CD14-positive monocyte (primary cell): ENCODE data around the gene ZFHX3. TPM values are rescaled to one million over a fixed set of nuclear protein-coding genes. Genes with fewer than 3 reads are reported as not detected.

Experiments used
- DNase-seq, 3 donors: peaks; one replicate each; pipeline ENCODE4 v3.0.0-alpha.2; 2011 to 2022
- H2AFZ ChIP-seq: 2 replicates; pipeline ENCODE4 v1.6.0; 2012; ENCODE audit warnings: mild to moderate bottlenecking, low read depth, low read length, inconsistent platforms; ENCODE audit not compliant: insufficient read depth, poor library complexity, severe bottlenecking
- H3K27ac ChIP-seq, 2 donors: 1 replicate in 1 of 2; 2 replicates in 1 of 2; pipeline ENCODE4 v1.5.1; 2012 to 2013; ENCODE audit warnings: low read length in 2 of 2, control low read depth in 1 of 2, inconsistent platforms in 1 of 2, low read depth in 1 of 2, mild to moderate bottlenecking in 1 of 2
- H3K27me3 ChIP-seq, 2 donors: one replicate each; pipeline versions ENCODE4 v1.6.0 to v1.6.1; 2011 to 2013; ENCODE audit warnings: low read length in 2 of 2; ENCODE audit not compliant: control insufficient read depth in 2 of 2, insufficient read depth in 2 of 2
- H3K36me3 ChIP-seq, 2 donors: replicated peaks in 1 of 2; 1 replicate in 1 of 2; 2 replicates in 1 of 2; pipeline versions ENCODE4 v1.5.1 to v1.6.1; 2012 to 2013; ENCODE audit warnings: low read length in 2 of 2, control low read depth in 1 of 2, inconsistent platforms in 1 of 2, mild to moderate bottlenecking in 1 of 2; ENCODE audit not compliant: insufficient read depth in 2 of 2, control insufficient read depth in 1 of 2
- H3K4me1 ChIP-seq, 2 donors: 1 replicate in 1 of 2; 2 replicates in 1 of 2; pipeline versions ENCODE4 v1.5.1 to v1.6.1; 2012 to 2013; ENCODE audit warnings: low read length in 2 of 2, control low read depth in 1 of 2, inconsistent platforms in 1 of 2, mild to moderate bottlenecking in 1 of 2, moderate library complexity in 1 of 2; ENCODE audit not compliant: insufficient read depth in 2 of 2, control insufficient read depth in 1 of 2
- H3K4me2 ChIP-seq: replicated peaks from 2 replicates; pipeline ENCODE3; 2012; ENCODE audit warnings: low read length, moderate library complexity, mild to moderate bottlenecking; ENCODE audit not compliant: poor library complexity, severe bottlenecking; ENCODE audit errors: extremely low read depth
- H3K4me3 ChIP-seq, 3 experiments: fragments of 200-600 bp in 1 of 3; sonication (generic) in 1 of 3; replicated peaks in 1 of 3; 1 replicate in 2 of 3; 2 replicates in 1 of 3; pipeline ENCODE4 v1.5.1; 2011 to 2013; ENCODE audit warnings: low read length in 3 of 3, mild to moderate bottlenecking in 3 of 3, control low read depth in 2 of 3, low read depth in 2 of 3, inconsistent platforms in 1 of 3, moderate library complexity in 1 of 3
- H3K79me2 ChIP-seq: 2 replicates; pipeline ENCODE4 v1.6.0; 2012; ENCODE audit warnings: mild to moderate bottlenecking, control low read depth, inconsistent platforms, low read length, moderate library complexity; ENCODE audit not compliant: insufficient read depth
- H3K9ac ChIP-seq: 2 replicates; pipeline ENCODE4 v1.6.0; 2017; ENCODE audit warnings: low read length, mild to moderate bottlenecking; ENCODE audit not compliant: insufficient read depth, poor library complexity, severe bottlenecking
- H3K9me3 ChIP-seq, 2 donors: replicated peaks in 1 of 2; 1 replicate in 1 of 2; 2 replicates in 1 of 2; pipeline versions ENCODE4 v1.5.1 to v1.6.1; 2012 to 2013; ENCODE audit warnings: low read length in 2 of 2, control low read depth in 1 of 2; ENCODE audit not compliant: control insufficient read depth in 1 of 2, insufficient read depth in 1 of 2
- H4K20me1 ChIP-seq: 2 replicates; pipeline ENCODE4 v1.6.0; 2012; ENCODE audit warnings: mild to moderate bottlenecking, low read length, control low read depth, moderate library complexity; ENCODE audit not compliant: insufficient read depth
- H3K27ac Mint-ChIP-seq, 7 donors: one replicate each; pipeline ENCODE4 v1.8.0; 2020; ENCODE audit warnings: mild to moderate bottlenecking in 7 of 7, mixed read lengths in 7 of 7, moderate library complexity in 6 of 7, inconsistent platforms in 2 of 7
- H3K27me3 Mint-ChIP-seq, 3 donors: one replicate each; pipeline ENCODE4 v1.8.0; 2021 to 2022; ENCODE audit warnings: low read depth in 3 of 3, mild to moderate bottlenecking in 3 of 3, mixed read lengths in 3 of 3, moderate library complexity in 3 of 3, inconsistent platforms in 1 of 3
- H3K36me3 Mint-ChIP-seq, 2 donors: one replicate each; pipeline ENCODE4 v1.8.0; 2020; ENCODE audit warnings: mixed read lengths in 2 of 2, inconsistent platforms in 1 of 2, mild to moderate bottlenecking in 1 of 2
- H3K4me1 Mint-ChIP-seq: one replicate; pipeline ENCODE4 v1.8.0; 2020; ENCODE audit warnings: mild to moderate bottlenecking, mixed read lengths
- H3K4me3 Mint-ChIP-seq, 2 donors: one replicate each; pipeline ENCODE4 v1.8.0; 2020; ENCODE audit warnings: mild to moderate bottlenecking in 2 of 2, mixed read lengths in 2 of 2, moderate library complexity in 1 of 2
- H3K9me3 Mint-ChIP-seq, 7 donors: one replicate each; pipeline ENCODE4 v1.8.0; 2020 to 2022; ENCODE audit warnings: mixed read lengths in 7 of 7, mild to moderate bottlenecking in 6 of 7, moderate library complexity in 6 of 7, inconsistent platforms in 2 of 7
- WGBS: methylation state at CpG from one replicate; pipeline ENCODE4 v1.1.5; 2013; ENCODE audit warnings: missing lambda C conversion rate; ENCODE audit not compliant: insufficient coverage; 5-methylcytosine and 5-hydroxymethylcytosine counted together
- intact Hi-C, 2 donors: fragments of 100-400 bp; cut with micrococcal nuclease; formaldehyde crosslinking; loops; one replicate each; pipeline versions ENCODE4 v1.15.0 to v1.15.1; 2023
- polyA plus RNA-seq, 3 donors: library from polyadenylated mRNA; depleted of rRNA in 1 of 3; unstranded in 2 of 3; stranded (reverse) in 1 of 3; fragments of 300-500 nt in 2 of 3; fragments of >200 nt in 1 of 3; fragmentation: Illumina TruSeq in 2 of 3; gene quantifications; 1 replicate in 2 of 3; 2 replicates in 1 of 3; pipeline ENCODE4 v1.2.3, GENCODE V29; 2012 to 2021
- TF ChIP-seq, protein P1 (sequence below): fragments of 200-600 bp; IDR thresholded peaks from one replicate; pipeline ENCODE4 v1.8.0; 2022; ENCODE audit warnings: antibody characterized with exemption, mild to moderate bottlenecking

ZFHX3 gene
- polyA plus RNA-seq, 3 donors: 0.42 to 4.2 (median 0.43) TPM

GRCh38 chr16:72956124-72957064, 91.5 kb downstream of the ZFHX3 start:
- Mint-ChIP-seq H3K27ac (no peak overlapping the region), H3K36me3 (peaks cover 33% of the 10 kb centered on the region in 2 donors), H3K27me3 (peaks cover 0 to 6% (median 1%) of the 10 kb centered on the region in 3 donors), H3K9me3 (peaks cover 1 to 13% (median 9%) of the 10 kb centered on the region in 7 donors), H3K4me3 (no peak overlapping the region), H3K4me1 (no peaks in the 10 kb centered on the region)
- Histone ChIP-seq H3K27ac (no peak overlapping the region), H3K9me3 (peaks cover 0 to 7% of the 10 kb centered on the region in 2 donors), H3K79me2 (no peaks in the 10 kb centered on the region), H3K4me2 (no peak overlapping the region), H2AFZ (no peak overlapping the region), H3K27me3 (no peaks in the 10 kb centered on the region), H3K36me3 (peaks cover 11 to 26% of the 10 kb centered on the region in 2 donors), H3K9ac (no peak overlapping the region), H3K4me3 (no peak overlapping the region), H3K4me1 (no peaks in the 10 kb centered on the region), H4K20me1 (peaks cover 32% of the 10 kb centered on the region)
- intact Hi-C loops: loop anchor here in 1 of 2 donors (10.0 kb wide), 1 partner anchor 122 kb away; no protein-coding TSS in a partner anchor
- 98% methylated on average over 11 of the region's 14 CpGs for WGBS
- TF ChIP-seq, protein P1, sequence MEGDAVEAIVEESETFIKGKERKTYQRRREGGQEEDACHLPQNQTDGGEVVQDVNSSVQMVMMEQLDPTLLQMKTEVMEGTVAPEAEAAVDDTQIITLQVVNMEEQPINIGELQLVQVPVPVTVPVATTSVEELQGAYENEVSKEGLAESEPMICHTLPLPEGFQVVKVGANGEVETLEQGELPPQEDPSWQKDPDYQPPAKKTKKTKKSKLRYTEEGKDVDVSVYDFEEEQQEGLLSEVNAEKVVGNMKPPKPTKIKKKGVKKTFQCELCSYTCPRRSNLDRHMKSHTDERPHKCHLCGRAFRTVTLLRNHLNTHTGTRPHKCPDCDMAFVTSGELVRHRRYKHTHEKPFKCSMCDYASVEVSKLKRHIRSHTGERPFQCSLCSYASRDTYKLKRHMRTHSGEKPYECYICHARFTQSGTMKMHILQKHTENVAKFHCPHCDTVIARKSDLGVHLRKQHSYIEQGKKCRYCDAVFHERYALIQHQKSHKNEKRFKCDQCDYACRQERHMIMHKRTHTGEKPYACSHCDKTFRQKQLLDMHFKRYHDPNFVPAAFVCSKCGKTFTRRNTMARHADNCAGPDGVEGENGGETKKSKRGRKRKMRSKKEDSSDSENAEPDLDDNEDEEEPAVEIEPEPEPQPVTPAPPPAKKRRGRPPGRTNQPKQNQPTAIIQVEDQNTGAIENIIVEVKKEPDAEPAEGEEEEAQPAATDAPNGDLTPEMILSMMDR: no peak
- no peak for DNase-seq

DNA sequence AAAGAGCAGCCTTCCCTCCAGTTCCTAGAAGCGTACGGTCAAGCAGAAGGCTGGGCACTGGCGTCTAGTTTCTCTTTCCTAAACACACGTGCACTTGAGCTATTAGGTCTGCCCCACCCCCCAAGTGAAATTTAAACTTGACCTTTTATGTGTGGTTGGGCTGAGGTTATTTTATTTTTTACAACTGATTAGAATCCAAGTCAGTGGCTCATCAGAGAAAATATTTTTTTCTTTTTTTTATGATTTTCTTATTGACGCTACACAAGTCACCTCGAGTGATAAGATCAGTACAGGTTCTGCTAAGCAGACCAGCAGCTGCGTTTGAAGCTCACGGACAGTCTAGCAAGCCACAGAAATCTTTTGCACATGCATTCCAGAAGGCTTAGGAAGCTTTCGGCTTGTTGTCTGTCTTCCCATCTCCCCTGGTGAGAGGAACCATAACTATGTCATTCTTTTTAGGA, 95.1 kb downstream of the ZFHX3 start:
- no peak overlapping the region for H2AFZ ChIP-seq
- H4K20me1 ChIP-seq: peaks cover 30% of the 10 kb centered on the region
- H3K9me3 ChIP-seq: no peaks in the 10 kb centered on the region
- DNase-seq: no peak
- no peaks in the 10 kb centered on the region for H3K4me1 ChIP-seq
- intact Hi-C loops: loop anchor here in 1 of 2 donors (10.0 kb wide), 1 partner anchor 118 kb away; no protein-coding TSS in a partner anchor
- H3K9ac ChIP-seq: no peak overlapping the region
- Mint-ChIP-seq H3K4me3 (no peak overlapping the region), H3K9me3 (peaks cover 0 to 5% (median 1%) of the 10 kb centered on the region in 7 donors), H3K27me3 (peaks cover 0 to 1% (median 0%) of the 10 kb centered on the region in 3 donors), H3K36me3 (peaks cover 38 to 42% of the 10 kb centered on the region in 2 donors), H3K27ac (no peak overlapping the region), H3K4me1 (no peaks in the 10 kb centered on the region)
- no peak overlapping the region for H3K27ac ChIP-seq
- H3K27me3 ChIP-seq: no peaks in the 10 kb centered on the region
- no peak overlapping the region for H3K4me3 ChIP-seq
- H3K4me2 ChIP-seq: no peak overlapping the region
- peaks cover 20 to 35% of the 10 kb centered on the region in 2 donors for H3K36me3 ChIP-seq
- 86% methylated on average over 5 of the region's 9 CpGs for WGBS
- TF ChIP-seq, protein P1: no peak
- H3K79me2 ChIP-seq: no peaks in the 10 kb centered on the region
